SK-N-SH (cell line): Measurements from ENCODE around the gene TUBB3. TPM values are rescaled to one million over a fixed set of nuclear protein-coding genes. Genes with fewer than 3 reads are reported as not detected.

Experiments
- CTCF ChIA-PET: fragments of 300-600, 350-600 bp; formaldehyde crosslinking; extraction: SDS; loops from one replicate; lab custom pipeline; 2021; lab: Yijun Ruan, JAX
- POLR2A ChIA-PET: fragments of 350-600 bp; sonication (Branson Sonifier 250); formaldehyde crosslinking; extraction: SDS; loops from one replicate; lab custom pipeline; 2020; ENCODE audit warnings: antibody characterized with exemption, inconsistent platforms; lab: Yijun Ruan, JAX
- DNase-seq: peaks from one replicate; pipeline ENCODE4 v3.0.0; 2012
- H2AFZ ChIP-seq: fragments of 200-600 bp; sonication (generic); 2 replicates; pipeline ENCODE4 v1.8.1; 2016; ENCODE audit warnings: antibody characterized with exemption, mild to moderate bottlenecking, low read depth
- H3F3A ChIP-seq: fragments of 200-600 bp; sonication (generic); replicated peaks from 2 replicates; pipeline ENCODE3; 2016; ENCODE audit warnings: antibody characterized with exemption, mild to moderate bottlenecking; ENCODE audit not compliant: insufficient read depth
- H3K27ac ChIP-seq, 2 experiments: fragments of 200-500 bp in 1 of 2; fragments of 200-600 bp in 1 of 2; sonication (Bioruptor generic) in 1 of 2; sonication (generic), shearing (Covaris generic) in 1 of 2; 2 replicates each; pipeline versions ENCODE4 v1.5.1 to v1.6.1; 2014 to 2016; ENCODE audit warnings: low read depth in 2 of 2, inconsistent platforms in 1 of 2, low read length in 1 of 2, mild to moderate bottlenecking in 1 of 2, mixed read lengths in 1 of 2
- H3K27me3 ChIP-seq: fragments of 200-600 bp; sonication (generic), shearing (Covaris generic); 2 replicates; pipeline ENCODE4 v1.6.1; 2016; ENCODE audit warnings: mixed run types; ENCODE audit not compliant: insufficient read depth
- H3K36me3 ChIP-seq, 2 experiments: fragments of 200-500 bp in 1 of 2; fragments of 200-600 bp in 1 of 2; sonication (Bioruptor generic) in 1 of 2; sonication (generic) in 1 of 2; replicated peaks in 1 of 2; 2 replicates each; pipeline versions ENCODE3 to v1.5.1; 2014 to 2016; ENCODE audit warnings: low read length in 1 of 2, mild to moderate bottlenecking in 1 of 2; ENCODE audit not compliant: insufficient read depth in 2 of 2, control insufficient read depth in 1 of 2
- H3K4me1 ChIP-seq, 2 experiments: fragments of 200-500 bp in 1 of 2; fragments of 200-600 bp in 1 of 2; sonication (Bioruptor generic) in 1 of 2; sonication (generic), shearing (Covaris generic) in 1 of 2; 2 replicates each; pipeline versions ENCODE4 v1.5.1 to v1.6.1; 2014 to 2016; ENCODE audit warnings: low read depth in 1 of 2, low read length in 1 of 2, mixed run types in 1 of 2; ENCODE audit not compliant: insufficient read depth in 2 of 2, control insufficient read depth in 1 of 2
- H3K4me2 ChIP-seq: fragments of 200-600 bp; sonication (generic), shearing (Covaris generic); 2 replicates; pipeline ENCODE4 v1.6.1; 2017; ENCODE audit warnings: mixed run types
- H3K4me3 ChIP-seq, 2 experiments: fragments of 200-500 bp in 1 of 2; fragments of 200-600 bp in 1 of 2; sonication (Bioruptor generic) in 1 of 2; sonication (generic), shearing (Covaris generic) in 1 of 2; 2 replicates each; pipeline versions ENCODE4 v1.5.1 to v1.8.1; 2014 to 2016; ENCODE audit warnings: low read depth in 2 of 2, inconsistent platforms in 1 of 2, low read length in 1 of 2, mild to moderate bottlenecking in 1 of 2, mixed read lengths in 1 of 2, moderate library complexity in 1 of 2
- H3K79me2 ChIP-seq: fragments of 200-600 bp; sonication (generic); 2 replicates; pipeline ENCODE4 v1.8.1; 2017; ENCODE audit warnings: mild to moderate bottlenecking; ENCODE audit not compliant: insufficient read depth
- H3K9ac ChIP-seq: fragments of 200-600 bp; sonication (generic); 2 replicates; pipeline ENCODE4 v1.6.1; 2017; ENCODE audit warnings: mixed run types
- H3K9me2 ChIP-seq: fragments of 200-600 bp; sonication (generic); 2 replicates; pipeline ENCODE4 v1.6.1; 2017; ENCODE audit warnings: mixed run types
- H3K9me3 ChIP-seq: fragments of 200-600 bp; sonication (generic); 2 replicates; pipeline ENCODE4 v1.6.1; 2017; ENCODE audit warnings: mixed run types, mild to moderate bottlenecking, moderate library complexity
- H4K20me1 ChIP-seq: fragments of 200-600 bp; sonication (generic); 2 replicates; pipeline ENCODE4 v1.6.1; 2017; ENCODE audit warnings: mild to moderate bottlenecking, mixed run types; ENCODE audit not compliant: insufficient read depth
- CHD2 ChIP-seq: fragments of 150-350 bp; IDR thresholded peaks from 2 replicates; pipeline ENCODE4 v1.6.1; 2018; ENCODE audit warnings: low read length; ENCODE audit not compliant: partially characterized antibody
- ELF1 ChIP-seq: IDR thresholded peaks from 2 replicates; pipeline ENCODE4 v1.4.0; 2012
- EP300 ChIP-seq, 2 experiments: IDR thresholded peaks; 2 replicates each; pipeline versions ENCODE4 v1.4.0 to v1.6.1; 2012; ENCODE audit warnings: borderline replicate concordance in 1 of 2, low read depth in 1 of 2, low read length in 1 of 2
- EZH2phosphoT487 ChIP-seq: fragments of 200-600 bp; sonication (generic); IDR thresholded peaks from 2 replicates; pipeline ENCODE4 v1.6.1; 2017; ENCODE audit warnings: low read depth, mixed run types, mild to moderate bottlenecking, antibody characterized with exemption, moderate library complexity, borderline replicate concordance
- FOXM1 ChIP-seq: IDR thresholded peaks from 2 replicates; pipeline ENCODE4 v1.4.0; 2012; ENCODE audit warnings: low read depth, mild to moderate bottlenecking
- NRF1 ChIP-seq: IDR thresholded peaks from 2 replicates; pipeline ENCODE4 v1.6.1; 2012; ENCODE audit warnings: low read depth, mild to moderate bottlenecking, low read length
- PBX3 ChIP-seq: IDR thresholded peaks from 2 replicates; pipeline ENCODE4; 2012
- POLR2AphosphoS5 ChIP-seq: IDR thresholded peaks from 2 replicates; pipeline ENCODE4 v1.6.1; 2012; ENCODE audit warnings: low read depth, low read length
- REST ChIP-seq: IDR thresholded peaks from 2 replicates; pipeline ENCODE4 v1.6.1; 2012; ENCODE audit warnings: mild to moderate bottlenecking, low read depth, low read length, moderate library complexity
- RFX5 ChIP-seq: IDR thresholded peaks from 2 replicates; pipeline ENCODE4 v1.6.1; 2012; ENCODE audit warnings: mild to moderate bottlenecking, improper control_type of control experiment, low read length
- SMC3 ChIP-seq: IDR thresholded peaks from 2 replicates; pipeline ENCODE4 v1.6.1; 2012; ENCODE audit warnings: low read depth, low read length, improper control_type of control experiment
- TAF1 ChIP-seq: IDR thresholded peaks from 2 replicates; pipeline ENCODE4 v1.6.1; 2012; ENCODE audit warnings: low read depth, mild to moderate bottlenecking, low read length, moderate library complexity, borderline replicate concordance
- WGBS: methylation state at CpG from one replicate; pipeline ENCODE4 v1.1.6; 2017; ENCODE audit warnings: low lambda C conversion rate; 5-methylcytosine and 5-hydroxymethylcytosine counted together
- polyA plus RNA-seq, 3 experiments: library from polyadenylated mRNA; depleted of rRNA; stranded (reverse); fragments of >200 nt; gene quantifications; 2 replicates each; pipeline ENCODE4 v1.2.3, GENCODE V29; 2012
- TF ChIP-seq, protein P1 (sequence below): IDR thresholded peaks from 2 replicates; pipeline ENCODE4 v1.4.0; 2012; ENCODE audit warnings: low read depth, borderline replicate concordance

Gene TUBB3
- polyA plus RNA-seq, 1 of the 3 experiments (the other 2 are of a cell fraction) = 428 TPM

DNA sequence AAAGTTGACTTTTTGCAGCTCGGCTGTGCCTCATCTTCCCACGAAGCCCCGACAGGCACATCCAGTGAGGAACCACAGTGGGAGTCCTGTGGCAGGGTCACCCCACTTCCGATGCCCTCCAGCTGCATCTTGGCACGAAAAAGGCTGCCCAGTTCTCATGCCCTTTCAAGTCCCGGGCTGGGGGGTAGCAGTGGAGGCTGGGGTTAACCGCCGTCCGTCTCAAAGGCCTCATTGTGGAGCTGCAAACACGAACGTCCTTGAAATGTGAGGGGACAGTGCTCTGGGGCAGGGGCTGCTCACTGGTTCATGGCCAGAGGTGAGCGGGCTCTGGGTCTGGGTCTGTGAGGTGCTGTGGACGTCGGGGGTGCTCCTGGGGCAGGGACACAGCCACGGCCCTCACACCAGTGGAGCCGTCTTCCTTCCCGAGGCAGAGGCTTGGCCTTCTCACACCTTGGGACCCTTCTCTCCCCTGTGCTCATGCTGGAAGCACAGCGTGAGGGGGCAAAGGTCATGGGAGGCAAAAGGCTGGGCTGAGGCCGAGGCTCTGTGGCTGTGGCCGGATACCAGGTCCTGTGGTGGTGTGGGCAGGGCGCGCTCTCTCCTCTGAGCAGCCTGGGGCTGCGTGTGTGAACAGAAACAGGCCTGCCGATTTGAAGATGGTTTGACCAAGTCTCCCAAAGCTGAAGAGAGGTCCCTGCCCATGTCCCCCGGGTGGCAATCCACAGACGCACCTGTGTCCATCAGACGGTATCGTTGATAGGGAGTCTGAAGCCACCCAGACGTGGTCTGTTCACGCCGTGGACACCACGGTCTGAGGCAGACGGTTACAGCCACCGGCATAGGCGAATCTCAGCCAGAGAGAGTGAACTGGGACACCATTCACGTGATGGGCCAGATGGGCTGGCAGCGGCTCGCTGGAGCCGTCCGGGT, 7.6 kb upstream of the TUBB3 start:
- no peaks in the 10 kb centered on the region for H4K20me1 ChIP-seq
- DNase-seq = no peak
- H3K4me2 ChIP-seq = no peak overlapping the region
- WGBS = 96% methylated on average over 30 of the region's 40 CpGs
- no peak overlapping the region for H3K4me3 ChIP-seq
- POLR2A ChIA-PET = no interaction called here
- TF ChIP-seq ELF1 (no peak), RFX5 (no peak), SMC3 (no peak), TAF1 (no peak), NRF1 (no peak), CHD2 (no peak), EP300 (IDR thresholded peaks at IDR 0.05; ENCODE audit: borderline replicate concordance in 1 of 2, low read depth in 1 of 2, low read length in 1 of 2) (no peak), PBX3 (no peak), EZH2phosphoT487 (no peak), POLR2AphosphoS5 (no peak), REST (no peak), FOXM1 (no peak)
- TF ChIP-seq, protein P1, sequence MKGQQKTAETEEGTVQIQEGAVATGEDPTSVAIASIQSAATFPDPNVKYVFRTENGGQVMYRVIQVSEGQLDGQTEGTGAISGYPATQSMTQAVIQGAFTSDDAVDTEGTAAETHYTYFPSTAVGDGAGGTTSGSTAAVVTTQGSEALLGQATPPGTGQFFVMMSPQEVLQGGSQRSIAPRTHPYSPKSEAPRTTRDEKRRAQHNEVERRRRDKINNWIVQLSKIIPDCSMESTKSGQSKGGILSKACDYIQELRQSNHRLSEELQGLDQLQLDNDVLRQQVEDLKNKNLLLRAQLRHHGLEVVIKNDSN = no peak
- no peaks in the 10 kb centered on the region for H3K9me3 ChIP-seq
- peaks cover 8 to 17% of the 10 kb centered on the region in 2 experiments for H3K36me3 ChIP-seq
- no peak overlapping the region for H3K27ac ChIP-seq
- H3F3A ChIP-seq = peaks cover 10% of the 10 kb centered on the region
- peaks cover 3 to 31% of the 10 kb centered on the region in 2 experiments; a peak in 3 of 4 replicates for H3K4me1 ChIP-seq
- H3K79me2 ChIP-seq = peaks cover 4% of the 10 kb centered on the region; the same call in 1 of the 2 replicates
- CTCF ChIA-PET = no interaction called here
- H3K9me2 ChIP-seq = no peaks in the 10 kb centered on the region
- H3K27me3 ChIP-seq = no peaks in the 10 kb centered on the region
- no peak overlapping the region for H2AFZ ChIP-seq
- no peak overlapping the region for H3K9ac ChIP-seq
